H1 (cell line): ENCODE data around the gene PRKAR1B. TPM values are rescaled to one million over a fixed set of nuclear protein-coding genes. Genes with fewer than 3 reads are reported as not detected.

Experiments used
- polyA plus RNA-seq, 7 experiments: library from polyadenylated mRNA; depleted of rRNA in 3 of 7; stranded (reverse) in 5 of 7; unstranded in 2 of 7; fragments of >200 nt in 5 of 7; fragments of 200-250 nt in 2 of 7; gene quantifications; 1 replicate in 5 of 7; 2 replicates in 1 of 7; 4 replicates in 1 of 7; pipeline versions ENCODE4 v1.2.1 to v1.2.3, GENCODE V29; 2011 to 2013; ENCODE audit warnings: missing spikeins in 2 of 7, mixed read lengths in 2 of 7
- total RNA-seq: library from RNA; stranded (reverse); fragmentation: NEBNext Ultra II Directional; extraction: Animal tissue kit (Norgen Biotek cat#: 25700); gene quantifications from 2 replicates; pipeline ENCODE4 v1.2.1, GENCODE V29; 2021
- TF ChIP-seq, protein P1 (sequence below): fragments of 300-600 bp; sonication (generic); IDR thresholded peaks from 2 replicates; pipeline ENCODE4 v1.7.1; 2012; ENCODE audit warnings: low read length, moderate library complexity, mild to moderate bottlenecking, inconsistent platforms; ENCODE audit not compliant: insufficient replicate concordance
- TF ChIP-seq, protein P2 (sequence below), 3 experiments: IDR thresholded peaks; 1 replicate in 2 of 3; 2 replicates in 1 of 3; pipeline versions ENCODE4 v1.5.1 to v1.6.1; 2011; ENCODE audit warnings: low read length in 3 of 3, mild to moderate bottlenecking in 3 of 3, inconsistent platforms in 2 of 3, low read depth in 1 of 3, moderate library complexity in 1 of 3; ENCODE audit not compliant: insufficient read depth in 1 of 3; ENCODE audit errors: control extremely low read depth in 1 of 3

PRKAR1B gene
- total and polyA plus RNA-seq, 2 of the 8 experiments (the other 6 are each of a cell fraction or from before 2014, with no cell fraction given): 12.3 to 55.7 TPM

DNA sequence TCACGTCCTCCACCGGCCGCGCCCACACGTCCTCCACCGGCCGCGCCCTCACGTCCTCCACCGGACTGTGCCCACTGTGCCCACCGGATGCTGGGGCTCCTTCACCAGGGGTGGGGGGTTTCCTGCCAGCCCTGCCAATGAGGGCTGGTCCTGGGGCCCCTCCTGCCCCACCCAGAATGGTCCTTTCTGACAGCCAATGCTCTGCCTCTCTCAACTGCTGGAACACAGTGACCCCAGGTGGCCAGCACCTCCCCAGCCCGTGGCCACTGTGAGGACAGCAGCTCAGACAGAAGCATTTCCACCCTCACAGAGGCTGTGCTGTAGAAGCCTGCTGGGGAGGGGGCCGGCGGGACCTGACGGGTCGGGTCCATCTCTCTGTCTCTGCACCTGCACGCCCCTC, 90.7 kb downstream of the PRKAR1B start (continued):
- TF ChIP-seq, protein P1, sequence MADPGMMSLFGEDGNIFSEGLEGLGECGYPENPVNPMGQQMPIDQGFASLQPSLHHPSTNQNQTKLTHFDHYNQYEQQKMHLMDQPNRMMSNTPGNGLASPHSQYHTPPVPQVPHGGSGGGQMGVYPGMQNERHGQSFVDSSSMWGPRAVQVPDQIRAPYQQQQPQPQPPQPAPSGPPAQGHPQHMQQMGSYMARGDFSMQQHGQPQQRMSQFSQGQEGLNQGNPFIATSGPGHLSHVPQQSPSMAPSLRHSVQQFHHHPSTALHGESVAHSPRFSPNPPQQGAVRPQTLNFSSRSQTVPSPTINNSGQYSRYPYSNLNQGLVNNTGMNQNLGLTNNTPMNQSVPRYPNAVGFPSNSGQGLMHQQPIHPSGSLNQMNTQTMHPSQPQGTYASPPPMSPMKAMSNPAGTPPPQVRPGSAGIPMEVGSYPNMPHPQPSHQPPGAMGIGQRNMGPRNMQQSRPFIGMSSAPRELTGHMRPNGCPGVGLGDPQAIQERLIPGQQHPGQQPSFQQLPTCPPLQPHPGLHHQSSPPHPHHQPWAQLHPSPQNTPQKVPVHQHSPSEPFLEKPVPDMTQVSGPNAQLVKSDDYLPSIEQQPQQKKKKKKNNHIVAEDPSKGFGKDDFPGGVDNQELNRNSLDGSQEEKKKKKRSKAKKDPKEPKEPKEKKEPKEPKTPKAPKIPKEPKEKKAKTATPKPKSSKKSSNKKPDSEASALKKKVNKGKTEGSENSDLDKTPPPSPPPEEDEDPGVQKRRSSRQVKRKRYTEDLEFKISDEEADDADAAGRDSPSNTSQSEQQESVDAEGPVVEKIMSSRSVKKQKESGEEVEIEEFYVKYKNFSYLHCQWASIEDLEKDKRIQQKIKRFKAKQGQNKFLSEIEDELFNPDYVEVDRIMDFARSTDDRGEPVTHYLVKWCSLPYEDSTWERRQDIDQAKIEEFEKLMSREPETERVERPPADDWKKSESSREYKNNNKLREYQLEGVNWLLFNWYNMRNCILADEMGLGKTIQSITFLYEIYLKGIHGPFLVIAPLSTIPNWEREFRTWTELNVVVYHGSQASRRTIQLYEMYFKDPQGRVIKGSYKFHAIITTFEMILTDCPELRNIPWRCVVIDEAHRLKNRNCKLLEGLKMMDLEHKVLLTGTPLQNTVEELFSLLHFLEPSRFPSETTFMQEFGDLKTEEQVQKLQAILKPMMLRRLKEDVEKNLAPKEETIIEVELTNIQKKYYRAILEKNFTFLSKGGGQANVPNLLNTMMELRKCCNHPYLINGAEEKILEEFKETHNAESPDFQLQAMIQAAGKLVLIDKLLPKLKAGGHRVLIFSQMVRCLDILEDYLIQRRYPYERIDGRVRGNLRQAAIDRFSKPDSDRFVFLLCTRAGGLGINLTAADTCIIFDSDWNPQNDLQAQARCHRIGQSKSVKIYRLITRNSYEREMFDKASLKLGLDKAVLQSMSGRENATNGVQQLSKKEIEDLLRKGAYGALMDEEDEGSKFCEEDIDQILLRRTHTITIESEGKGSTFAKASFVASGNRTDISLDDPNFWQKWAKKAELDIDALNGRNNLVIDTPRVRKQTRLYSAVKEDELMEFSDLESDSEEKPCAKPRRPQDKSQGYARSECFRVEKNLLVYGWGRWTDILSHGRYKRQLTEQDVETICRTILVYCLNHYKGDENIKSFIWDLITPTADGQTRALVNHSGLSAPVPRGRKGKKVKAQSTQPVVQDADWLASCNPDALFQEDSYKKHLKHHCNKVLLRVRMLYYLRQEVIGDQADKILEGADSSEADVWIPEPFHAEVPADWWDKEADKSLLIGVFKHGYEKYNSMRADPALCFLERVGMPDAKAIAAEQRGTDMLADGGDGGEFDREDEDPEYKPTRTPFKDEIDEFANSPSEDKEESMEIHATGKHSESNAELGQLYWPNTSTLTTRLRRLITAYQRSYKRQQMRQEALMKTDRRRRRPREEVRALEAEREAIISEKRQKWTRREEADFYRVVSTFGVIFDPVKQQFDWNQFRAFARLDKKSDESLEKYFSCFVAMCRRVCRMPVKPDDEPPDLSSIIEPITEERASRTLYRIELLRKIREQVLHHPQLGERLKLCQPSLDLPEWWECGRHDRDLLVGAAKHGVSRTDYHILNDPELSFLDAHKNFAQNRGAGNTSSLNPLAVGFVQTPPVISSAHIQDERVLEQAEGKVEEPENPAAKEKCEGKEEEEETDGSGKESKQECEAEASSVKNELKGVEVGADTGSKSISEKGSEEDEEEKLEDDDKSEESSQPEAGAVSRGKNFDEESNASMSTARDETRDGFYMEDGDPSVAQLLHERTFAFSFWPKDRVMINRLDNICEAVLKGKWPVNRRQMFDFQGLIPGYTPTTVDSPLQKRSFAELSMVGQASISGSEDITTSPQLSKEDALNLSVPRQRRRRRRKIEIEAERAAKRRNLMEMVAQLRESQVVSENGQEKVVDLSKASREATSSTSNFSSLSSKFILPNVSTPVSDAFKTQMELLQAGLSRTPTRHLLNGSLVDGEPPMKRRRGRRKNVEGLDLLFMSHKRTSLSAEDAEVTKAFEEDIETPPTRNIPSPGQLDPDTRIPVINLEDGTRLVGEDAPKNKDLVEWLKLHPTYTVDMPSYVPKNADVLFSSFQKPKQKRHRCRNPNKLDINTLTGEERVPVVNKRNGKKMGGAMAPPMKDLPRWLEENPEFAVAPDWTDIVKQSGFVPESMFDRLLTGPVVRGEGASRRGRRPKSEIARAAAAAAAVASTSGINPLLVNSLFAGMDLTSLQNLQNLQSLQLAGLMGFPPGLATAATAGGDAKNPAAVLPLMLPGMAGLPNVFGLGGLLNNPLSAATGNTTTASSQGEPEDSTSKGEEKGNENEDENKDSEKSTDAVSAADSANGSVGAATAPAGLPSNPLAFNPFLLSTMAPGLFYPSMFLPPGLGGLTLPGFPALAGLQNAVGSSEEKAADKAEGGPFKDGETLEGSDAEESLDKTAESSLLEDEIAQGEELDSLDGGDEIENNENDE: no peak
- TF ChIP-seq, protein P2, sequence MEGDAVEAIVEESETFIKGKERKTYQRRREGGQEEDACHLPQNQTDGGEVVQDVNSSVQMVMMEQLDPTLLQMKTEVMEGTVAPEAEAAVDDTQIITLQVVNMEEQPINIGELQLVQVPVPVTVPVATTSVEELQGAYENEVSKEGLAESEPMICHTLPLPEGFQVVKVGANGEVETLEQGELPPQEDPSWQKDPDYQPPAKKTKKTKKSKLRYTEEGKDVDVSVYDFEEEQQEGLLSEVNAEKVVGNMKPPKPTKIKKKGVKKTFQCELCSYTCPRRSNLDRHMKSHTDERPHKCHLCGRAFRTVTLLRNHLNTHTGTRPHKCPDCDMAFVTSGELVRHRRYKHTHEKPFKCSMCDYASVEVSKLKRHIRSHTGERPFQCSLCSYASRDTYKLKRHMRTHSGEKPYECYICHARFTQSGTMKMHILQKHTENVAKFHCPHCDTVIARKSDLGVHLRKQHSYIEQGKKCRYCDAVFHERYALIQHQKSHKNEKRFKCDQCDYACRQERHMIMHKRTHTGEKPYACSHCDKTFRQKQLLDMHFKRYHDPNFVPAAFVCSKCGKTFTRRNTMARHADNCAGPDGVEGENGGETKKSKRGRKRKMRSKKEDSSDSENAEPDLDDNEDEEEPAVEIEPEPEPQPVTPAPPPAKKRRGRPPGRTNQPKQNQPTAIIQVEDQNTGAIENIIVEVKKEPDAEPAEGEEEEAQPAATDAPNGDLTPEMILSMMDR (IDR thresholded peaks at IDR 0.05; ENCODE audit: control extremely low read depth in 1 of 3, insufficient read depth in 1 of 3, low read depth in 1 of 3, low read length in 3 of 3): peak; percentile 35 to 52 (median 50)
- TF ChIP-seq, all 59 proteins: peak for 2
